Measurements from ENCODE around the gene SORBS2.

DNA sequence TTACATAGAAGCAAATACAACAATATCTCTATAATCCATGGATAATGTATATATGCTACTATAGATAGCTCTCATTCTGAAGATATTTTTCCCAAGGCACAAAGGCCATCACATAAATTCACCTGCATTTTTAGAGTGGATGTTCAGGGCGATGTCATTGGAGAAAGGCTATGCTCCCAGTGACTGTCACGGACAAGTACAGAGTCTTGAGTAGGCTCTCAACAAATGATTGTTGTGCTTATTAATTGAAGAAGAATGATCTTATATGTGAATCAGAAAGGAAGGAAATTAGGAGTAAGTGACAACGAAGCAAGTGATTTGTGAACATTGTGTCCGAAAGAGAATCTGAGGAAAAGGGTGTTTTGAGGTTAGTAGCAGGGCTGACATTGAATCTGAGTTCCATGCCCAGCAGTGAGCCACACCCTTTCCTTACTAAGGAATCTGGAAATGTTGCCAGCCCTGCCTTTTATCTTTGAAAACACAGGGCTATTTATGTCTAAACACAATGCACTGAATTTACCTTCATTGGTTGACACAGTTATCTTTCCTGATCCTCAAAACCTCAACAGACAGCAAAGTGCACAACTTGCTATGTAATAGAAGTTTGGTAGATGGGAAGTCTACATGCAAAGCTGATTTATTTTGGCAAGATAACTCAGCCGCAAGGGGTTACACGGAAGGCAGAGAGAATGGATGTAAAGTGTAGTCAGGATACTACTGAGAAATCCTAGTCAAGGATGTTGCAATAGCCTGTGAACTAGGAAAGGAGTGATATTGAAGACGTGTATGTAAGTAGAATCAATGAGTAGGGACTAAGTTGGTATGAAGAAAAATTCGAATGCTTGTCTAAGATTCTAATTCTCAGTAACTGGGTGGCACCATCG, 50.4 kb downstream of the SORBS2 start:
- no peak for TF ChIP-seq EZH2 (IDR thresholded peaks at IDR 0.05; ENCODE audit: insufficient read depth, poor library complexity, severe bottlenecking)
- TF ChIP-seq EZH2phosphoT487 (IDR thresholded peaks at IDR 0.05; ENCODE audit: insufficient read depth, low read depth) = no peak

Data from GM23248 (cell line).